HG03135 (cell line): ENCODE results near the gene TCAP.

Experiments
- ATAC-seq: cut with Tn5 transposase; IDR thresholded peaks from one replicate; pipeline ENCODE4 v1.9.1; 2021; ENCODE audit warnings: mild to moderate bottlenecking, moderate library complexity; ENCODE audit not compliant: unreplicated experiment

Gene TCAP

DNA sequence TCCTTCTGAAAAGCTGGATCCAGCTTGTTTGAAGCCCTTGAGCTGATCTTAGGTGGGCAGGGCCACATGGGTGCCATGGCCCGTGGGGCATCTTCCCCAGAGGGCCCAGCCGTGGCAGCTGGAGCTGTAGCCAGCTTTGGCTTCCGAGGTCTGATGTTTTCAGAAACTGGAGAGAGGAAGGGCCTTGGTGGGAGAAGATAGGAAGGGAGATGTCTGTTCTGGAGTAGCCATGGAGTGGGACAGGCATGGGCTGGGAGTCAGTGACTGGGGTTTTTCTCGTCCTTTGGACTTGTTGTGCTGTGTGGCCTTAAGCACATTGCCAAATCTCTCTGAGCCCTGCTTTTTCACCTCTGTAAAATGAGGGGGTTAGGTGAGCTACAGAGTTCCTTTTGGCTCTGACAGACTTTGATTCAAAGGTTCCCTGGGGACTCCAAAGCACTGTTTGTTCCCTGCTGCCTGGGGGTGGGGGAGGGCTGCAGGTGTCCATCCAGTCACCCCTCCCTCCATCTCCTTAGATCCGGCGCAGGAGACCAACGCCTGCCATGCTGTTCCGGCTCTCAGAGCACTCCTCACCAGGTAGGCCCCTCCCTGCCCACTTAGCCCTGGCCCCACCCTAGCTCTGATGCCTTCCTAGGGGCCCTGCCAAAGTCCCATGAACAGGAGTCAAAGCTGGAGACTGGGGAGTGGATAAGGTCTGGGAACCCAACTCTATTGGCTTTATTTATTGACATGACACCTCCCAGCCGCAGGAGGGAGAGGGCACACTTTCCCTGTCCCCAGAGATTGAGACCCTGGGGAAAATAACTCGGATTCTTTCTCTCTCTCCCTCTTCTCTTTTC is 36.3 kb upstream of the TCAP start:
- ATAC-seq: no peak

DNA sequence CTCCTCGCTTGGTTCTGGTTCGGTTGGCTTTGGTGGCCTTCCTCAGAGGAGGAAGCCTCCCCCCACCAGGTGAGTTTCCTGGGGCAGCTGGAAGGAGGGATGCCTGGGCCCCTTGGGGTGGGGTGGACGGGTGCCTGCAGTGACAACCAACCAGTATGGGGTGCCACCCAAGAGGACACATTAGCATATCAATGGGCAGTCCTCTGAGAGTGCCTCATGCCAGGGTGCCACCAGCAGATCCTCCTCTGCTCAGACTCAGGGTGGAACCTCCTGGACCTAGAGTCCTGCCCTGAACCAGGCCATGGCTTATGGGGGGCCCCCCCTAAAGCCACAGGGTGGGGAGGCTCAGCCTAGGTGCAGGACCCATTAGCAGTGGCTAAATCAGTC is 35.7 kb upstream of the TCAP start:
- no peak for ATAC-seq

DNA sequence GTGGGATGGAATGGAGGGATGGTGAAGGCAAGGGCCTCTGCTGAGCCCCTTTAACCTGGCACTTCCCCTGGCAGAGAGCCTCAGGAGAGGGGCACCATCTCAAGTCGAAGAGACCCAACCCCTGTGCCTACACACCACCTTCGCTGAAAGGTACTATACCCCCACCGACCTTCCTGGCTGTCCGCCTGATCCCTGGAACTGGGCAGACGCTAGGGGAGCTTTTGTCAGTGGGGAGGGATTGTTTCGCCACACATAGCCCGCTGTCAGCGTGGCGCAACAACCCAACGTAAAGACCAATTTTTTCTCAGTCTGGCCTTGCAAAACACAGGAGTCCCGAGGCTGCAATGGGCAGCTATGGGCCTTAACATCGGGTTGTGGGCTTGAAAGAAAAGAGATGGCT is 35.3 kb upstream of the TCAP start:
- no peak for ATAC-seq

DNA sequence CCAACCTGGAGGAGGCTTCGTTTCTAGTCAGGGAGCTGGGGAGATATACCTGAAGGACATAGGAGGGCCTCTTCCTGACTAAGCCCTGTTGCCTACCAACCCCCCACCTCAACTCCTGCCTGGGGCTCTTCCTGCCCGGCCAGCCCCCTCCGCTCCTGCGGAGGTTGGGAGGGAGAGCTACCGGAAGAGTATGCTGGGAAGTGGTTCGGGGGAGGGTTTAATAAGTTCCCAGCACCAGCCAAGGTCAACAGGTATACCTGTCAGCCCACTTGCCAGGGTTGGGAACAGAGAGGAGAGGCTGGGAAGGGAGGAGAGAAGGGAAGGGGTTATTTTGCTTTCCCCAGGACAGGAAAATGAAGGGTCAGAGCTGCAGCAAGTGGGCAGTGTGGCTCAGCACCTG is 33.7 kb upstream of the TCAP start:
- no peak for ATAC-seq

DNA sequence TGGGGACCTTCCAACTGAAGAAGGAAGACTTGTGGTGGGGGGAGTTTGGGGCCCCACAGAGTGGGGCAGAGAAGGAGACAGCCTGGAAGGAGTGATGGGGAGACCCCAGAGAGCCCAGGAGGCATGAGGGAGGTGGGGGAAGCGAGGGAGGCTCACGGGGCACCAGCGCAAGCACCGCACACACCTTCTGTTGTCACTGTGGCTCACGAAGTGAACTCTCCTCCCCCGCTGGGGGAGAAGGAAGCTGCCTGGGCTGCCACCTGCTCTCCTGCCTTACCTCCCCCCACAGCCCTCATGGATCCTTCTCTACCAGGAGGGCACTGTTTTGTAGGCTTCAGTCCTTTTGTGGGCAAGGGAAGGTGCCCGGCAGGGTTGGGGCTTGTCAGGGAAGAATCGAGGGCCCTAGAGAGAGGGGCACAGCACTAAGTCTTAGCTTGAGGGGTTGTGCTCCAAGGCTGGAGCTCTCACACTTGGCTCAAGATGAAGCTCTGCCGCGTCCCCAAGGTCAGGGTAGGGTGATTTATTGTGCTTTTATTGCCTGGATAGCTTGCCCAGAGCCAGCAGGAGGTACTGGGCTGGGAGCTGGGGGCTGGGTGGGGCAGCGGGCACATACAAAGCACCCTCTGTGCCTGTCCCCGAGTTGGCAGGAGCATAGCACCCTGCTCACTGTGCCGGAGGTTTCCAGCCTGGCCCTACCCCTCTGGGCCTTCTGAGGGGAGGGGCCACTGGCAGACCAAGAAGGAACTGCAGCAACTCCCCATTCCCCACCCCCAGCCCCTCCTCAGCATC is 32.8 kb upstream of the TCAP start:
- ATAC-seq: no peak

DNA sequence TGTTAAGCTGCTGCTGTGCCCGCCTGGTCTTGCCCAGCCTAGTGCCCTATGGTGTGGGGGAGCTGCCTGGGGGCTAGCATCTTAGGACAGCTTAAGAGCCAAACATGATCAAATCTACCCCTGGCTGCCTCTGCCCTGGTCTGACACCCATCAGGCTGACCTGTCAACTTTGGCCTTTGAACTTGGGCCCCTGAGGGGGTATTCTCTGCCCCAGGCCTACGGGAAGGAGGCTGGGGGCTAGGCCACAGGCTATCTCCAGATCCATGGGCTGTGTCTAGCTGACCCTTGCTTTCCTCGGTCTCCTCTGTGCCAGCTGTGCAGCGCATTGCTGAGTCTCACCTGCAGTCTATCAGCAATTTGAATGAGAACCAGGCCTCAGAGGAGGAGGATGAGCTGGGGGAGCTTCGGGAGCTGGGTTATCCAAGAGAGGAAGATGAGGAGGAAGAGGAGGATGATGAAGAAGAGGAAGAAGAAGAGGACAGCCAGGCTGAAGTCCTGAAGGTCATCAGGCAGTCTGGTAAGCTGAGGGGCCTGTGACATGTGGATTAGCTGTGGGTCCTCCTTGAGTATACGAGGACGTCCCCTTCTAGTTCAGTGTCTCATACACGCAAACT is 31.5 kb upstream of the TCAP start:
- no peak for ATAC-seq

DNA sequence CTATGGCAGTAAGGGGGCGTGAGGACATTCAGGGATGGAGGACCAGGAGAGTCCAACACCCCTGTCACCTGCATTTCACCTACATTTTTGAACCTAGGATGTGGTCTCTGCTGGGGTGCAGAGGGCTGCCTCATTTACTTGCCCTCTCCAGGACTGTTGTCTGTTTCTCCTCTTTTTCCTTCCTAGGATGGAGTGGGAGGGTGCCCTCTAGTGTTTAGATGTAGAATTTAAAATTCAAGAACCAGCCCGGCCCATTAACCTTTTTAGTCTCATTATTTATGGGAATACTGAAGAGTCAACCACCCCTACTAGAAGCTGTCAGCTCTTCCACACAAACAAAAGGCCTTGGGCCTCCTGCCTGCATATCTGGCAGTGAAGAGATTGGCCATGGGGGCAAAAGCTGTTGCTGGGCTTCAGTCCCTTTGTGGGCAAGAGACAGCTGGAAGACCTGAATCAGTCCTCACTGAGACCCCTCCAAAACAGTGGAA is 30.7 kb upstream of the TCAP start:
- ATAC-seq: no peak

DNA sequence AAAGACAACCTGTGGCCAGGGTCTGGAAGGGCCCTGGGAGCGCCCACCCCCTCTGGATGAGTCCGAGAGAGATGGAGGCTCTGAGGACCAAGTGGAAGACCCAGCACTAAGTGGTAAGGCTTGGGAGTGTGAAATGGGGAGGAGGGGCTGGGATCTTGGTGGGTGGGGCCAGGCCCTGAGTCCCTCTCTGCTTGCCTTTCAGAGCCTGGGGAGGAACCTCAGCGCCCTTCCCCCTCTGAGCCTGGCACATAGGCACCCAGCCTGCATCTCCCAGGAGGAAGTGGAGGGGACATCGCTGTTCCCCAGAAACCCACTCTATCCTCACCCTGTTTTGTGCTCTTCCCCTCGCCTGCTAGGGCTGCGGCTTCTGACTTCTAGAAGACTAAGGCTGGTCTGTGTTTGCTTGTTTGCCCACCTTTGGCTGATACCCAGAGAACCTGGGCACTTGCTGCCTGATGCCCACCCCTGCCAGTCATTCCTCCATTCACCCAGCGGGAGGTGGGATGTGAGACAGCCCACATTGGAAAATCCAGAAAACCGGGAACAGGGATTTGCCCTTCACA is 29.5 kb upstream of the TCAP start:
- ATAC-seq: no peak

DNA sequence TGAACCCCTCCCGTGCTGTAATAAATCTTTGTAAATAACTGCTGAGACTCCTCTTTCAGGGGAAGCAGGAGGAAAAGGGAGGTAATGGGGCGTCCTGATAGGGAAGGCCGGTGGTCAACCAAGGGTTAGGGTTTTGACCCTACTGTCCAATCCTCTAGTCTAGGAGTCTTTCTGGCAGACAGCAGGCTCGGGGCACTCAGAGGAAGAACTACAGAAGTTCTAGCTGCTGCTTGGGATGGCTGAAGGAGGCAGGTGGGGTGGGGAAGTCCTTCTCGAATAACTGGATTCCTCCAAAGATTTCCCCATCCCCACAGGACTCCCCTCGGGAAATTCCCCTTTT is 28.6 kb upstream of the TCAP start:
- ATAC-seq: peak; percentile 35

DNA sequence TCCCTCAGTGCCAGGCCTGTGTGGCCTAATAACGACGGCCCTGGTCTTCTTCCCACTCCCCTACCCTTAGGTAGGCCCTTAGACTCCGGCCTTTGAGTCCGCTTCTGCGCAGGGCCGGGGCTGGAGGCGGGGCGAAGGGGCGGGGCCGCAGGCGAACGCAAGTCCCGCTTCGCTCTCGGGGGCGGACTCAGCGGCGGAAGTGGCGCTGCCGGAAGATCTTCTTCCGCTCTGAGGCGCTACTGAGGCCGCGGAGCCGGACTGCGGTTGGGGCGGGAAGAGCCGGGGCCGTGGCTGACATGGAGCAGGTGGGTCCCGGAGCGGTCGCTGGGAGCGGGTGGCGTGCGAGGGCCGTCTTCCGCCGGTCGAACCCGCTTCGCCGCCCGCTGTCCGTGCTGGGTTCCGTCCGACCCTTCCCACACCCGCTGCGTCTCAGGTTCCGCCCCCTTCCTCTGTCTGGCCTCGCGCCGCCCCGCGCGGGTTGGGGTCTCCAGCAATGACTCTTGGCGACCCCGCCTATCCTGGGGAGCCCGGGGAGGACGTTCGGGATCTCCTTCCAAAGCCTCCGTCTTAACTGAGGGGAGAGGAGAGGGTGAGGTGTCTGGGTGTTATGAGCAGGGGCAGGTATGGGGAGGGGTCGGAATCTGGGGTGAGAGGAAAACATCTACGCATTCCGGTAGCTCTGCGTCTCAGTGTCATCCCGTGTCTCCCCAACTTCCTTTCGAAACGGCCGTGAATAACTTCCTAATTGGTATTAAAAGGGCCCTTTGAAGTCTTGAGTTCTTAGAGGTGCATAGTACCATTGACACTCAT is 28.0 kb upstream of the TCAP start, which contains the start of gene STARD3:
TSS of gene STARD3 (plus strand) at position 218 of the 810 bp plus-strand sequence. CDS start 16,388 bp downstream, outside the sequence.
- ATAC-seq: peak; percentile 78

DNA sequence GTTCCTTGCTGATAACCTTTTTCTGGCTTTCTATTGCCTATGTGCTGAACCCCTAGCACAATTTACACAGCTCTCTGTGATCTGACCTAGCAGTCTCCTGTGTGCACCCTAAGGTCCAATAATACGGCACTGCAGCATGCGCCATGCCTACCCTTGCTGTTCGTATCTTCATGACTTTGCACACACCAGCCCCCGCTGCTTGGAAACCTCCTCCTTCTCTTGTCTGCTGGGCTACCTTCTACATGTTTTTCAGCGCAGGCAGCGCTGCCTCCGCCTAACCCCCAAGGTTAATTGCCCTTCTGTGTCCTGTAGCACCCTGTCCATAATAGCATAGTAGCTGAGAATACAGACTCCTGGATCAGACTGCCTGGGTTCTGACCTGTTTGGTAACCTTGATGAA is 26.8 kb upstream of the TCAP start:
- ATAC-seq: no peak

DNA sequence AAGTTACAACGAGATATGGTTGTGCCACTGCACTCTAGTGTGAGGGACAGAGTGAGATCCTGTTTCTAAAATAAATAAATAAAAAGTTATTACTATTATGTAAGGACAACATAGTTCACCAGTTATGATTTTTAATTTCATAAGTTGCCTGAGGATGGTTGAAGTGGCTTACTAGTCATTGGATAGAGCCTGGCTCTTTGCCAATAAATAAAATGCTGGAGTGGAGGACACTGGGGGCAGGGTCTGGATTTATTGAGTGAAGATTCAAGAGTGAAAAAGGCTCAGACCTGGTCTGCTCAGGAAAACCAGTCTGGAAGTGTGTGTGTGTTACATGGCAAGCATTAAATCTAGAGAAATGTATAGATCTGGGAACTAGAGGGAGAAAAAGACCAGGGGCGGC is 26.1 kb upstream of the TCAP start:
- no peak for ATAC-seq

DNA sequence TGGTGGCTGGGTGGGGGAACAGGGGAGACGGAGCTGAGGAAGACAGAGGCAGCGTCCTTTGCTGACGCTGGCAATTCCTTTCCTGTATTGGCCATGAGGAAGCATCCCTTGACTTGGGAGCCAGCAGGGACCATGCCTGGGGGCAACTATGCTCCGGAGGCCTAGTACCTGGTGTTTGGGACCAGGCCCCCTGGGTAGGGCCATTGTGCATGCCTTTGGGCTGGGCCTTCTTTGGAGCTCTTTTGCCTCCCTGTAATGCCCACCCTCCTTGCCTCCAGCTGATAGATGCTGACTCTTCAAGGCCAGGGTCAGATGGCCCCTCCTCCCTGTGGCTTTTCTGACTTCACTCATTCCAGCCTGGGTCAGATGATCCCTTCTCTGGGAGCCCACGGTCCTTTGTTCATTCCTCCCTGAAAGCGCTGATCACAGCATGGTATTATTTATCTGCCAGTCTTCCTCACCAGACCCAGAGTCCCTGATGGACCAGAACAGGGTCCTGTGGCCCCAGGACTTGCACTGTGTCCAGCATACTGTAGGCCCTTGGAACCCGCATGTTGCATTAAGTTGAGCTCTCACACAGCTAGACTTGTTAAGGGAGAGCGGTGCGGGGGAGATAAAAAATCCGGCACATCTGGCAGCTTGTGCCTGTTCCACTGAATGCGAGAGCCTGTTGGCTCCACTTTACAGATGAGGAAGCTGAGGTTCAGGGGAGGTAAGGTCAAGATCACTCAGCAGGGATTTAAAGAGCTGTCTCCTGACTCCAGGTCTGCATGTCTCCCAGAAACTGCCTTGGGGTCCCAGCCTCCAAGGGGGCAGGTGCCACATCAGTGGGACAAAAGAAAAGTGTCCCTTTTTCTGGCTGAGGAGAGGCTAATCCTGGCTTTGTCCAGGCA is 25.3 kb upstream of the TCAP start:
- no peak for ATAC-seq

DNA sequence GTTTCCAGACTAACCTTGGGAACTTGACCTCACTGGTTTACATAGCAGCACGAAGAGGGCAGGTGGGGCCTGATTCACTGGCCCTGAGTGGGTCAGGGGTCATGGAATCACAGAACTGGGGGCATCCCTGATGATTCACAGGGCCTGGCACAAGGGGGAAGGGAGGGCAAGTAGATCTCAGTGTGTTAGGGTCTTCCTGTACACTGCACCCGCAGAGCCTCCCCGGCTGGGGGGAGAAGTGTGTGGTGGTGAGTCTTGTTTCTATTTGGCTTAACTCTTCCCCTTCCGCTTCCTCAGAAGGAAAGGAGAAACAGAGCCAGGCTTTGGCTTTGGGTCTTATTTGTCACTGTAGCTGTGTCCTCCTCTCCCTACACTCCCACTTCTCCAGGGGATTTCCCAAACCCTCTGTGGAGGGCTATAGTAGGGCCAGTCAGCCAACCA is 24.5 kb upstream of the TCAP start:
- ATAC-seq: no peak

DNA sequence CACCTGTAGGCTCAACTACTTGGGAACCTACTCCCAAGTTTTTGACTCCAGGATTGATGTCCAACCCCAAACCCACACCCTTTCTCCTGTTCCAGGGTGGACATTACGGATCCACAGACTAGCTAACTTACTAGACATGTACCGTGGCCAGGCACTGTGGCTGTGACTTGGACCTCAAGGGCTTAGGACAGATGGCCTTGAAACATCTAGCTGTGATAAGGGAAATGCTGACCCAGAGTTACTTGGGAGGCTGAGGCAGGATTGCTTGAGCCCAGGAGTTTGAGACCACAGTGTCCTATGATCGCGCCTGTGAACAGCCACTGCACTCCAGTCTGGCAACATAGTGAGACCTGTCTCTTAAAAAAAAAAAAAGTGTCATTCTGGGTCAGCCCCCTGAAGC is 24.1 kb upstream of the TCAP start:
- ATAC-seq: no peak

DNA sequence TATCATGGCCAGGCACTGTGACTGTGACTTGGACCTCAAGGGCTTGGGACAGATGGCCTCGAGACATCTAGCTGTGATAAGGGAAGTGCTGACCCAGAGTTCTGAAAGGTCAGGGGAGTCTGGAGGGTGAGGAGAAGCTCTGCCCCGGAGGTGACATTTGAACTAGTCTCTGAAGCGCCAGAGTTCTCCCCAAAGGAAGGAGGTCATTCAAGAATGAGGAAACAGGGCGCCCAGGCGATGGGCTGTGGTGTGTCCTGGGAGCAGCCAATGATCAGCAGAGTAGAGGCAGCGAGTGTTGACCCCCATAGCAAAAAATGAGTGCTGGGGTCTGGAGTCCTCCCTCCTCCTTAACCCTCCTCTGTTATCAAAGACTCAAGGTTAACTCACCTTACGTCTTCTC is 23.3 kb upstream of the TCAP start:
- ATAC-seq: no peak

DNA sequence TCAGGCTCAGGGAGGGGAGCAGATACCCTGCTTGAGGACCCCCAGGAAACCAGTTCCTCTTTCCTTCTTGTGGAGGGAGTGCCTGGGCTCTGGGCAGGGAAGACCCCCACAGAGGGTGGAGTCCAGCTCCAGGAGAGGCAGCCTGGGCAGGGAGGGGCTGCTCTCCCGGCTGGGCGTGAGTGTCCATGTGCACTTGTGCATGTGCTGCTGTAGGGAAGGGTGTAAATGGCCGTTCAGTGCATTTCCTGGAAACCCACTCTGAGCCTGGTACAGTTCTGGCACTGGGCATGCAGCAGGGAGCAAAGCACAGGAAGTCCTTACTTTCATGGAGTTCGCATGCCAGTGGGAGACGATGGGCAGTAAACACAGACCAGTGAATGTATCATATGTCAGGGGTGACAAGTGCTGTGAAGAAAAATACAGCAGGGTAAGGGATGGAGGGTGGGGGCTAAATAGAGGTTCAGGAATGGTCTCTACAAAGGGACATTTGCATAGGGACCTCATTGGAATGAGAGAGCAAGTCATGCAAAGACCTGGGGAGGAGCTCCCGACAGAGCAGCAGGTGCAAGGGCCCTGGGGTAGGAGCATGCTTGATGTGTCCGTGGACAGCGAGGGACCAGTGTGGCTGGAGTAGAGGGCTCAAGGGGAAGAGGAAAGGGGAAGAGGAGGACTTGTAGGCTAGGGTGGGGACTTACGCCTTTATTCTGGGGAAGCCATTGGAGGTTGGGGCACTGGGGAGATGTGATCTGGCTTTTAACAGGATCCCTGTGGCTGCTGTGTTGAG is 22.7 kb upstream of the TCAP start:
- no peak for ATAC-seq

DNA sequence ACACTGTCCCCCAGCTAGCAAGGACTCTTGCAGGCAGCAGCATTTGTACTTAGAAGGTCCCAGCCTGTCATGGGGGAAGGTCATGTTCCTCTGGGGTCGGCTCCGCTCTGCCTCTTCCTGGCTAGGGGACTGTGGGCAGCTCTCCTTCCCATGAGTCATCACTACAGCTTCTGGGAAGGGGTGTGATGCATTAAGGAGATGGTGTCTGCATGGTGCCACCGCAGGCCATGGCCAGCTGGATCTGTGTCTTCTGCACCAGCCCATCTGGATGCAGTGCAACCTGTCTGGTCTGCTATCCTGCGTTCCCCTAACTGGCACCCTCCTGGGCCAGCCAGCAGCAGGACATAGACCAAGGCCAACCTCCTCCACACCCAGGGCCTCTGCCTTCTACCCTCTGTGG is 21.9 kb upstream of the TCAP start:
- ATAC-seq: no peak

DNA sequence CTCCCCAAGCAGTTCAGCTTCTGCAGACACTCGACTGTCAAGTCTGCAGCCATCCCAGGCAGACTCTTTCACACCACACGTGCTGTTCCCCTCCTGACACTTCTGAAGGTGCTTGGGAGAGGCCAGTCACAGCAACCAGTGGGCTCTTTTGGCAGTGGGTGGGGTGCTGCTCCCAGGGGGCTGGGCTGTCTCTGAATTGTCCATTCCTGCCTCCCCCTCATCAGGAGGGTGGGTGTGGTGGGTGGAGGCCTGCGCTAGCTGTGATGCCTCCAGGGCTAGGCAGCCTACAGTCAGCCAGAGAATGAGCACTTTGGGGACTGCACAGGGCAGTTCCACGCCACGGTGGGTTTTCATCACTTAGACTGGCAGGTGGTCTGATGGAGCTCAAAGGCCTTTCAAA is 17.9 kb upstream of the TCAP start:
- no peak for ATAC-seq
